ENCODE measurements around the gene SAMD5.

Gene SAMD5

GRCh38 chr6:147522597-147522996, 14.1 kb downstream of the SAMD5 start:
- DNase-seq (ENCODE audit: low read depth in 2 of 2), result no peak
- H3K4me3 ChIP-seq (replicated peaks in 1 of 2; ENCODE audit: low read depth in 2 of 2, low read length in 2 of 2), result no peak overlapping the region
- no peak for TF ChIP-seq CTCF (IDR thresholded peaks at IDR 0.05; ENCODE audit: low read depth, low read length)

DNA sequence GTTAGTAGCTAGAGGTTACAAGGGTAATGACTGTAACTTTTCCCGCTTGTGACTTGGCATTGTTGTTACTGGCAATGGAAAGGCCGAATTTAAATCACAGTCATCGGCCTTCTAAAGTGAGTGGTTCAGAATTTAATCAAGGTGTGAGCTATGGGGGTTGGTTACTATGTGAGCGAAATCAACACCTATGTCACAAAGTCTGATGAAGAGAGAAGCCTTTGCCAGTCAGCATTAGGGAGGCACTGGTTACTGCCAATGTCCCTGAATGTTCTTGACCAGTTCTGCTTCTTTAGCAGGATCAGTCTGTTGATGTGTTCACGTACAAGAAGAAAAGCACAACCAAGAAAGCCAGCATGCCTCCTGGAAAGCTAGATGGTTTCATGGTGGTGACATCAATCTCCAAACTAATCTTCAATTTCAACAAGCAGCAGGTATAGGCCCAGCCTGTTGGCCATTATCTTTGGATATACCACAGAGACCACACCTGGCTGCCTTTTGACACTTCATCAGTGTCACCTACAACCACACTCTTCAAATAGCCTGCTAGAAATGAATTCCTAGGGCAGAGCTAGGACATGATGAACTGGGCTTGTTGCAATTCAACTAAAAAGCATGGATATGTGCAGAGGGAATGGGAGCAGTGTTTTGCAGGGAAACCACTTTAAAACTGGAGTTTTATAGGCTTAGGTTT, 17.2 kb downstream of the SAMD5 start:
- TF ChIP-seq CTCF (IDR thresholded peaks at IDR 0.05; ENCODE audit: low read depth, low read length), result no peak
- no peak overlapping the region for H3K4me3 ChIP-seq (replicated peaks in 1 of 2; ENCODE audit: low read depth in 2 of 2, low read length in 2 of 2)
- DNase-seq (ENCODE audit: low read depth in 2 of 2), result no peak

DNA sequence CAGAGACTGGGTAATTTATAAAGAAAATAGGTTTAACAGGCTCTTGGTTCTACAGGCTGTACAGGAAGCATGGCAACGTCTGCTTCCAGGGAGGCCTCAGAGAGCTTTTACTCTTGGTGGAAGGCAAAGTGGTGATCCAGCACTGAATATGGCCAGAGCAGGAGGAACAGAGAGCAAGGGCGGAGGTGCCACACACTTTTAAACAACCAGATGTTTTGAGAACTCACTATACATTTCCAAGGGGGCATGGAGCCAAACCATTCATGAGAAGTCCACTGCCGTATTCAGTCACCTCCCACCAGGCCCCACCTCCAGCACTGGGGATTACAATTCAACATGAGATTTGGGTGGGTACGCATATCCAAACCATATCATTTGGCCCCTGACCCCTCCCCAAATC, 18.7 kb downstream of the SAMD5 start:
- no peak for DNase-seq (ENCODE audit: low read depth in 2 of 2)
- no peak overlapping the region for H3K4me3 ChIP-seq (replicated peaks in 1 of 2; ENCODE audit: low read depth in 2 of 2, low read length in 2 of 2)
- no peak for TF ChIP-seq CTCF (IDR thresholded peaks at IDR 0.05; ENCODE audit: low read depth, low read length)

DNA sequence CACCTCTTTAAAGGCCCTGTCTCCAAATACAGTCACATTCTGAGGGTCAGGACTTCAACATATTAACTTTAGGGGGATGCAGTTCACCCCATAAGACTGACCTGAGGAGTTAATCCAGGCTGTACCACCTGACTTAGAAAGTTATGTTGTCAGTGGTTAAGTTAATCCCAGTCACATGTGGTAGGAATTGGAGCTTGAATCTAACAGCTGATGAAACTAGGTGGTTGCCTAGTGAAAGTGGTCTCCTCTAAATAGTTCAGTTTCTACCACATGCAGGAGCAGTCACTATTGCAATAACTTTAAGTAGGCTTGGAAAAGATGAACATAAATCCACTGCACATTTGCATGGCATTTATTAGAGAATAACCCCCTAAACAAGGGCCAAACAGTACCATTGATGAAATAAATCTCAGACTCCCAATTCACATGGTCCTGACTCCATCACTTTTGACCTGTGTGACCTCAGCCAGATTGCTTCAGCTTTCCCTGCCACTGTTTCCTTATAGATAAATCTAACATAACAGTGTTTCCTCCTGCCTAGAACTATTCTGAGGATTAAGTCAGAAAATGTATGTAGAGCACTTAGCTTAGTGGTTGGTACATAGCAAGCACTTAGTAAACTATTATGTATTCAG, 20.1 kb downstream of the SAMD5 start:
- DNase-seq (ENCODE audit: low read depth in 2 of 2), result no peak
- no peak for TF ChIP-seq CTCF (IDR thresholded peaks at IDR 0.05; ENCODE audit: low read depth, low read length)
- no peak overlapping the region for H3K4me3 ChIP-seq (replicated peaks in 1 of 2; ENCODE audit: low read depth in 2 of 2, low read length in 2 of 2)

- no peak for TF ChIP-seq CTCF (IDR thresholded peaks at IDR 0.05; ENCODE audit: low read depth, low read length)
- DNase-seq (ENCODE audit: low read depth in 2 of 2), result no peak
- no peak overlapping the region for H3K4me3 ChIP-seq (replicated peaks in 1 of 2; ENCODE audit: low read depth in 2 of 2, low read length in 2 of 2)
Measured at GRCh38 chr6:147530132-147531060, 21.9 kb downstream of the SAMD5 start.

- no peak overlapping the region for H3K4me3 ChIP-seq (replicated peaks in 1 of 2; ENCODE audit: low read depth in 2 of 2, low read length in 2 of 2)
- TF ChIP-seq CTCF (IDR thresholded peaks at IDR 0.05; ENCODE audit: low read depth, low read length), result no peak
Measured at GRCh38 chr6:147531321-147531720, 22.8 kb downstream of the SAMD5 start.

More at GRCh38 chr6:147531321-147531720, 22.8 kb downstream of the SAMD5 start:
- no peak for DNase-seq (ENCODE audit: low read depth in 2 of 2)

Data from cardiac fibroblast (primary cell).